HFFc6 (cell line): ENCODE measurements around the gene ATF3. TPM values are rescaled to one million over a fixed set of nuclear protein-coding genes. Genes with fewer than 3 reads are reported as not detected.
A peak's percentile ranks its signal among the peaks of the same experiment; 100 is the strongest.

ENCODE experiments used
- DNase-seq: peaks from one replicate; pipeline ENCODE4 v3.0.0-alpha.2; 2018
- H3K27ac Mint-ChIP-seq: 2 replicates; pipeline ENCODE4 v1.8.0; 2020; ENCODE audit warnings: mild to moderate bottlenecking, mixed read lengths
- H3K27me3 Mint-ChIP-seq: 2 replicates; pipeline ENCODE4 v1.8.0; 2021; ENCODE audit warnings: mild to moderate bottlenecking, moderate library complexity, mixed read lengths; ENCODE audit not compliant: insufficient read depth
- H3K36me3 Mint-ChIP-seq: 2 replicates; pipeline ENCODE4 v1.8.0; 2021; ENCODE audit warnings: low read depth, mixed read lengths
- H3K4me1 Mint-ChIP-seq: 2 replicates; pipeline ENCODE4 v1.8.0; 2020; ENCODE audit warnings: low read depth, mixed read lengths
- H3K4me3 Mint-ChIP-seq: 2 replicates; pipeline ENCODE4 v1.8.0; 2020; ENCODE audit warnings: mild to moderate bottlenecking, moderate library complexity, mixed read lengths
- H3K9me3 Mint-ChIP-seq: 2 replicates; pipeline ENCODE4 v1.8.0; 2020; ENCODE audit warnings: mild to moderate bottlenecking, mixed read lengths
- CTCF ChIP-seq: fragments of 200-600 bp; sonication (generic); IDR thresholded peaks from 2 replicates; pipeline ENCODE4 v1.5.0; 2021; ENCODE audit warnings: antibody characterized with exemption, mild to moderate bottlenecking
- total RNA-seq, 6 experiments: library from RNA; stranded (reverse); fragmentation: NEBNext Ultra II Directional; extraction: Animal tissue kit (Norgen Biotek cat#: 25700); gene quantifications; 2 replicates in 1 of 6; 3 replicates in 5 of 6; pipeline ENCODE4 v1.2.3, GENCODE V29; 2021

ATF3 gene
- total RNA-seq, 6 experiments from 2014 or later, result 1.9 to 5.5 (median 4.8) TPM

DNA sequence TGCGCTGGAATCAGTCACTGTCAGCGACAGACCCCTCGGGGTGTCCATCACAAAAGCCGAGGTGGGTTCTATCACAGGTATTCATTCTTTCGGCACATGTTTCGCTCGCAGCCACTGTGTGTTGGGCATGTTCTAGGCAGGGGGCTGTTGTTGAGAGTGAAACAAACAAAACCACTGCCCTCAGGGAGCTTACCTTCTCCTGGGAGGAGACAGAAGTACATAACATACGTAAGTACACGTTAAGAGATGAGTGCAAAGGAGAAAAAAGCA is 6.6 kb downstream of the ATF3 start:
- DNase-seq, result no peak
- Mint-ChIP-seq H3K4me3 (no peak overlapping the region), H3K27ac (no peak overlapping the region), H3K9me3 (no peaks in the 10 kb centered on the region), H3K36me3 (peaks cover 4% of the 10 kb centered on the region; the same call in 1 of the 2 replicates), H3K4me1 (peaks cover 33% of the 10 kb centered on the region), H3K27me3 (peaks cover 22% of the 10 kb centered on the region)
- no peak for TF ChIP-seq CTCF

DNA sequence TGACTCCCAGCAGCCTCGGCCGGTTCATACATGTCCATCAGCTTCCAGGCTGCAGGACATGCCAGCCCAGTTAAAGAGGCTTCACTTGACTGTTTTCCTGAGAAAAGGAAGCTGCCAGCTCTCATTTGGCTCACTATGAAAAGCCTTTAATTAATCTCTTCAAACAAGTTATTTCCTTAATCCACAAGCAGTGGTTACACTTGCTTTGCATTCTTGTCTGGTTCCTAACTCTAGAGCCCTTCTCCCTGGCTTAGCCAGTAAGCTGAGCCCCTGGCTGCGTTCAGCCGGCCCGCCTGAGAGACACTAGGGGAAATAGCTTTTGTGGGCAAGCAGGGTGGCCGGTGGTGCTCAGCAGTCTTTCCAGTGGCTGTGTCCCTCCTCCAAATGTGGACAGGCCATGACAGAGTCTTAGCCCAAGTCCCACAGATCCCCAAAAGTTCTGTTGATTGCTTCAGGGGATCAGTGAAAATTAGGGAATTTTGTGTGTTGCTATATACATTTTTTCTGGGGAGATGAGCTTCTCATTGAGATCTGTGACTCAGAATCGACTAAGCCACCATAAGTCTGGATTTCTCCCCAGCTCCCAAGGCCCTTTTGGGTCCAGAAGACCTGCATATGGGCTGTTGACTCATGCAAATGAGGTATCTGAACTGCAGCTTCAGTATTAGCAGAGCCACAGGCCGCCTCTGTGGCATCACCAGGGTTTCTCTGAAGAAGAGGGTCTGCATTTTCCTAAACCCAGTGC is 10.1 kb downstream of the ATF3 start:
- DNase-seq, result peak; percentile 28

GRCh38 chr1:212620293-212620692 is 11.7 kb downstream of the ATF3 start:
- TF ChIP-seq CTCF, result no peak
- Mint-ChIP-seq H3K9me3 (no peaks in the 10 kb centered on the region), H3K27ac (no peak overlapping the region), H3K4me3 (no peak overlapping the region), H3K27me3 (peaks cover 28% of the 10 kb centered on the region), H3K36me3 (peaks cover 5% of the 10 kb centered on the region; the same call in 1 of the 2 replicates), H3K4me1 (peaks cover 12% of the 10 kb centered on the region)
- DNase-seq, result no peak

More for the DNA sequence above, 10.1 kb downstream of the ATF3 start:
- peaks cover 14% of the 10 kb centered on the region for H3K4me1 Mint-ChIP-seq
- H3K9me3 Mint-ChIP-seq, result no peaks in the 10 kb centered on the region
- H3K27me3 Mint-ChIP-seq, result peaks cover 20% of the 10 kb centered on the region
- no peak overlapping the region for H3K4me3 Mint-ChIP-seq
- H3K36me3 Mint-ChIP-seq, result peaks cover 5% of the 10 kb centered on the region; the same call in 1 of the 2 replicates
- no peak overlapping the region for H3K27ac Mint-ChIP-seq
- no peak for TF ChIP-seq CTCF

GRCh38 chr1:212621043-212621948 is 12.7 kb downstream of the ATF3 start:
- Mint-ChIP-seq H3K27ac (no peak overlapping the region), H3K9me3 (no peaks in the 10 kb centered on the region)

GRCh38 chr1:212621949-212622305 is 13.4 kb downstream of the ATF3 start:
- Mint-ChIP-seq H3K27me3 (peaks cover 25% of the 10 kb centered on the region), H3K4me3 (no peak overlapping the region), H3K27ac (no peak overlapping the region), H3K36me3 (peaks cover 5% of the 10 kb centered on the region; the same call in 1 of the 2 replicates), H3K4me1 (peaks cover 12% of the 10 kb centered on the region), H3K9me3 (no peaks in the 10 kb centered on the region)
- DNase-seq, result no peak
- TF ChIP-seq CTCF, result no peak

More at GRCh38 chr1:212621043-212621948, 12.7 kb downstream of the ATF3 start:
- H3K36me3 Mint-ChIP-seq, result peaks cover 5% of the 10 kb centered on the region; the same call in 1 of the 2 replicates
- H3K4me3 Mint-ChIP-seq, result no peak overlapping the region
- H3K27me3 Mint-ChIP-seq, result peaks cover 25% of the 10 kb centered on the region
- peaks cover 12% of the 10 kb centered on the region for H3K4me1 Mint-ChIP-seq
- TF ChIP-seq CTCF, result no peak
- DNase-seq, result no peak
